HepG2 (cell line): ENCODE results near the gene AKAP1. TPM values are rescaled to one million over a fixed set of nuclear protein-coding genes. Genes with fewer than 3 reads are reported as not detected.
A peak's percentile ranks its signal among the peaks of the same experiment; 100 is the strongest.

Experiments used
- ATAC-seq: fragments of 200-7000 bp; cut with Tn5 transposase; 3 replicates; pipeline ENCODE4 v1.9.1; 2020; ENCODE audit warnings: mild to moderate bottlenecking, moderate library complexity
- BruUV-seq: library from RNA; stranded (reverse); fragments of 400-500 nt; replicated peaks from 2 replicates; lab custom pipeline; 2021; lab: Mats Ljungman, UMichigan
- CTCF ChIA-PET: fragments of 300-600 bp; formaldehyde crosslinking; extraction: SDS; loops from one replicate; lab custom pipeline; 2021; ENCODE audit warnings: low total read pairs, inconsistent platforms, low intra/inter-chr PET ratio; lab: Yijun Ruan, JAX
- POLR2A ChIA-PET: fragments of 350-600 bp; sonication (Branson Sonifier 250); formaldehyde crosslinking; loops from one replicate; lab custom pipeline; 2020; ENCODE audit warnings: antibody characterized with exemption, inconsistent platforms; lab: Yijun Ruan, JAX
- DNase-seq: peaks from one replicate; pipeline ENCODE4 v3.0.0-alpha.2; 2015; ENCODE audit warnings: low spot score
- FAIRE-seq: peaks from 3 replicates; lab custom pipeline; 2011; peaks lifted over from hg19 to GRCh38; lab: Jason Lieb, UNC
- H2AFZ ChIP-seq: one replicate; pipeline ENCODE4 v1.6.1; 2011; ENCODE audit warnings: low read length, inconsistent platforms
- H3K27ac ChIP-seq: fragments of 300-600 bp; 3 replicates; pipeline ENCODE4 v1.8.0; 2011; ENCODE audit warnings: mixed run types, mild to moderate bottlenecking, mixed read lengths, low read length, inconsistent platforms; ENCODE audit not compliant: insufficient read depth; ENCODE audit errors: extremely low read length
- H3K27me3 ChIP-seq, 2 experiments: fragments of 200-600 bp in 1 of 2; 2 replicates in 1 of 2; 3 replicates in 1 of 2; pipeline versions ENCODE4 v1.6.0 to v1.8.0; 2011; ENCODE audit warnings: low read length in 2 of 2, mild to moderate bottlenecking in 2 of 2, moderate library complexity in 2 of 2, inconsistent platforms in 1 of 2; ENCODE audit not compliant: insufficient read depth in 2 of 2, control insufficient read depth in 1 of 2
- H3K36me3 ChIP-seq, 2 experiments: fragments of 200-600 bp in 1 of 2; replicated peaks in 1 of 2; 2 replicates in 1 of 2; 3 replicates in 1 of 2; pipeline versions ENCODE4 v1.5.1 to v1.8.0; 2011; ENCODE audit warnings: low read length in 2 of 2, inconsistent platforms in 1 of 2; ENCODE audit not compliant: insufficient read depth in 2 of 2, control insufficient read depth in 1 of 2
- H3K4me1 ChIP-seq: 2 replicates; pipeline ENCODE4 v1.5.1; 2012; ENCODE audit warnings: low read length, inconsistent platforms; ENCODE audit not compliant: insufficient read depth
- H3K4me2 ChIP-seq: 2 replicates; pipeline ENCODE4 v1.6.0; 2011; ENCODE audit warnings: low read depth, low read length, inconsistent platforms
- H3K4me3 ChIP-seq, 3 experiments: fragments of 200-600 bp in 1 of 3; sonication (generic), shearing (Covaris generic) in 1 of 3; replicated peaks in 1 of 3; 2 replicates each; pipeline ENCODE4 v1.5.1; 2011 to 2016; ENCODE audit warnings: low read length in 3 of 3, inconsistent platforms in 2 of 3, low read depth in 2 of 3, mild to moderate bottlenecking in 2 of 3, control low read depth in 1 of 3, mixed read lengths in 1 of 3; ENCODE audit not compliant: insufficient read depth in 1 of 3
- H3K79me2 ChIP-seq: one replicate; pipeline ENCODE4 v1.6.1; 2011; ENCODE audit warnings: low read length, inconsistent platforms; ENCODE audit not compliant: insufficient read depth
- H3K9ac ChIP-seq: 2 replicates; pipeline ENCODE4 v1.6.0; 2011; ENCODE audit warnings: mild to moderate bottlenecking, low read depth, low read length, inconsistent platforms; ENCODE audit not compliant: insufficient read depth
- H3K9me3 ChIP-seq: 2 replicates; pipeline ENCODE4 v1.5.1; 2012; ENCODE audit warnings: mild to moderate bottlenecking, low read length
- H4K20me1 ChIP-seq: 2 replicates; pipeline ENCODE4 v1.6.0; 2011; ENCODE audit warnings: inconsistent platforms, mild to moderate bottlenecking, low read length, moderate library complexity; ENCODE audit not compliant: insufficient read depth
- ERF ChIP-seq: IDR thresholded peaks from 2 replicates; pipeline ENCODE4 v1.6.1; 2018; ENCODE audit warnings: missing biosample characterization, missing genetic modification reagents
- KMT2B ChIP-seq: IDR thresholded peaks from 2 replicates; pipeline ENCODE4 v1.6.1; 2016; ENCODE audit warnings: missing genetic modification reagents, missing compliant biosample characterization
- U2AF2 ChIP-seq: fragments of 200-400 bp; formaldehyde crosslinking; IDR thresholded peaks from 2 replicates; pipeline ENCODE4 v1.6.1; 2017; ENCODE audit warnings: low read depth, mild to moderate bottlenecking, low read length
- ZNF776 ChIP-seq: sonication (generic); formaldehyde crosslinking; IDR thresholded peaks from 2 replicates; pipeline ENCODE4 v1.4.0; 2020; ENCODE audit warnings: mild to moderate bottlenecking, missing genetic modification reagents
- WGBS: methylation state at CpG from one replicate; pipeline ENCODE4 v1.1.6; 2017; ENCODE audit warnings: low lambda C conversion rate; 5-methylcytosine and 5-hydroxymethylcytosine counted together
- in situ Hi-C: cut with HindIII; loops from 2 replicates; pipeline ENCODE4 v1.10.0; 2017; ENCODE audit warnings: low pct_unique_long_range_greater_than_20kb; ENCODE audit not compliant: extremely low pct_ligation_motif_present
- intact Hi-C: fragments of 100-400 bp; cut with micrococcal nuclease; formaldehyde crosslinking; loops from one replicate; pipeline ENCODE4 v1.10.0; 2022; ENCODE audit not compliant: unreplicated experiment
- polyA plus RNA-seq, 8 experiments: library from polyadenylated mRNA; depleted of rRNA in 3 of 8; stranded (reverse) in 7 of 8; unstranded in 1 of 8; fragments of >200 nt; fragmentation: Illumina TruSeq in 4 of 8; extraction: Trizol in 4 of 8; gene quantifications; 2 replicates each; pipeline versions ENCODE4 v1.2.1 to v1.2.3, GENCODE V29; 2011 to 2016; ENCODE audit warnings: low read depth in 4 of 8, missing spikeins in 1 of 8, mixed read lengths in 1 of 8; ENCODE audit not compliant: insufficient read depth in 1 of 8
- total RNA-seq, 5 experiments: library from RNA; depleted of rRNA; stranded (reverse); fragments of >200 nt; fragmentation: Illumina TruSeq; extraction: Trizol; gene quantifications; 2 replicates each; pipeline ENCODE4 v1.2.3, GENCODE V29; 2016; ENCODE audit warnings: low read depth in 1 of 5
- TF ChIP-seq, protein P1 (sequence below): sonication (generic); formaldehyde crosslinking; IDR thresholded peaks from 2 replicates; pipeline ENCODE4 v1.4.0; 2020; ENCODE audit warnings: mild to moderate bottlenecking, missing genetic modification reagents
- TF ChIP-seq, protein P2 (sequence below): fragments of 450-650 bp; IDR thresholded peaks from 2 replicates; pipeline ENCODE4 v1.6.1; 2017; ENCODE audit warnings: mild to moderate bottlenecking

AKAP1 gene
- total and polyA plus RNA-seq, 2 of the 13 experiments (the other 11 are each of a cell fraction or from before 2014, with no cell fraction given), result 101 to 131 TPM

DNA sequence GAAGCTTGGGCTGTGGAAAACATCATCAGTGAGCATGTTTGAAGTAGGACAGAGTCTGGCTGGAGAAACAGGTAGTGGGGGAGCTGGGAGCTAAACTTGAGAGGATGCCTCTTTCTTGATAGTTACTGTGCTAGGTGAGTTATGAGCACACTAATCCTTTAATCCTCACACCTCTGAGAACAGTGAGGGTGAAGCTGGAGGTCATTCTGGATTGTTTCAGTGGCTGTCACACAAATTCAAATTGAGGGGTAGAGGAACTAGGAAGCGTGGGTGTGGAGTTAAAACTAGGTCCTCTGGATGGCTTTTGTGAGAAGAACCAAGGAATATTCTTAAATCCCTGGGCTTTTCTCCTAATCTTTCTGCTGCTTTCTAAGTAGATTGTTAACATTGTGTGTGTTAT lies 3.3 kb downstream of the AKAP1 start:
- H3K79me2 ChIP-seq, result peaks cover 73% of the 10 kb centered on the region
- H3K4me2 ChIP-seq, result peak overlapping the region; percentile 87
- H3K9ac ChIP-seq, result no peak overlapping the region; the same call in 1 of the 2 replicates
- H3K27me3 ChIP-seq, result no peaks in the 10 kb centered on the region; a peak in 1 of 5 replicates
- no peaks in the 10 kb centered on the region for H3K9me3 ChIP-seq
- TF ChIP-seq ZNF776, result no peak
- no peak for TF ChIP-seq U2AF2
- TF ChIP-seq, protein P1, sequence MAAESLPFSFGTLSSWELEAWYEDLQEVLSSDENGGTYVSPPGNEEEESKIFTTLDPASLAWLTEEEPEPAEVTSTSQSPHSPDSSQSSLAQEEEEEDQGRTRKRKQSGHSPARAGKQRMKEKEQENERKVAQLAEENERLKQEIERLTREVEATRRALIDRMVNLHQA (CRISPR knock-in tag), result no peak
- no peak for TF ChIP-seq KMT2B (CRISPR knock-in tag)
- TF ChIP-seq ERF (CRISPR knock-in tag), result no peak
- peaks cover 65% of the 10 kb centered on the region for H4K20me1 ChIP-seq
- ATAC-seq, result no peak
- no peak overlapping the region for H2AFZ ChIP-seq
- peaks cover 2 to 21% of the 10 kb centered on the region in 2 experiments; a peak in 2 of 5 replicates for H3K36me3 ChIP-seq
- CTCF ChIA-PET, result no interaction called here
- no TSS peak for BruUV-seq
- in situ Hi-C loops (no loop called here), intact Hi-C loops (loop anchor here (5.0 kb wide), 2 partner anchors 34 to 111 kb away; partner anchors contain the start of gene SCPEP1)
- POLR2A ChIA-PET, result interaction anchor here (1.2 to 5.8 kb wide), 2 partner anchors 8 to 18 kb away, joined by 5 to 82 read pairs; no protein-coding TSS in a partner anchor
- H3K4me1 ChIP-seq, result peaks cover 77% of the 10 kb centered on the region
- no peak for FAIRE-seq
- WGBS, result 95% methylated on average over 1 of the region's 1 CpG
- no peak for DNase-seq
- no peak overlapping the region; a peak in 1 of 6 replicates for H3K4me3 ChIP-seq
- H3K27ac ChIP-seq, result no peak overlapping the region

DNA sequence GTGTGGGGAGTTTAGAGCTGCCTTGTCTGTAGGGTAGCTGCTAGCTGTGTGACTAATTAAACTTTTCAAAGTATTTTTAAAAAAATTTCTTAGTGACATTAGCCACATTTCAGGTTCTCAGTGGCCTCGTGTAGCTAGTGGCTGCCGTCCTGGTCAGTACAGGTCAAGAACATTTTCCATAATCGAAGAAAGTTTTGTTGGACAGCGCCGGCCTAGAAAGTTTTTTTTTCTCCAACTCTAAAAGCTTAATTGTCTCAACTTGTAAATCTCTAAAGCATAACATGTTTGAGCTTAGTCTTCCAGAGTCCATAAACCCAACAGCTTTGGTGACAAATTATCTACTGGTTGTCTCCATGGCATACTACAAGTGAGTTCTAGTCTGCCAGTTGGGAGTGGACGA lies 4.3 kb downstream of the AKAP1 start:
- no TSS peak for BruUV-seq
- Histone ChIP-seq H2AFZ (no peak overlapping the region), H3K9me3 (no peaks in the 10 kb centered on the region), H3K36me3 (peaks cover 2 to 23% of the 10 kb centered on the region in 2 experiments; a peak in 2 of 5 replicates), H3K79me2 (peaks cover 84% of the 10 kb centered on the region), H3K4me1 (peaks cover 68% of the 10 kb centered on the region), H3K4me3 (no peak overlapping the region), H4K20me1 (peaks cover 74% of the 10 kb centered on the region), H3K9ac (no peak overlapping the region), H3K27ac (peak overlapping the region; percentile 5), H3K27me3 (no peaks in the 10 kb centered on the region; a peak in 1 of 5 replicates), H3K4me2 (peak overlapping the region; percentile 87)
- in situ Hi-C loops, result no loop called here
- ChIA-PET POLR2A (interaction anchor here (5.8 kb wide), 1 partner anchor 17 kb away, joined by 82 read pairs; no protein-coding TSS in a partner anchor), CTCF (no interaction called here)
- ATAC-seq (no peak), FAIRE-seq (no peak), DNase-seq (no peak)
- 88% methylated on average over 6 of the region's 6 CpGs for WGBS
- intact Hi-C loops, result loop anchor here (5.0 kb wide), 2 partner anchors 33 to 112 kb away; partner anchors contain the start of gene SCPEP1
- TF ChIP-seq, protein P2, sequence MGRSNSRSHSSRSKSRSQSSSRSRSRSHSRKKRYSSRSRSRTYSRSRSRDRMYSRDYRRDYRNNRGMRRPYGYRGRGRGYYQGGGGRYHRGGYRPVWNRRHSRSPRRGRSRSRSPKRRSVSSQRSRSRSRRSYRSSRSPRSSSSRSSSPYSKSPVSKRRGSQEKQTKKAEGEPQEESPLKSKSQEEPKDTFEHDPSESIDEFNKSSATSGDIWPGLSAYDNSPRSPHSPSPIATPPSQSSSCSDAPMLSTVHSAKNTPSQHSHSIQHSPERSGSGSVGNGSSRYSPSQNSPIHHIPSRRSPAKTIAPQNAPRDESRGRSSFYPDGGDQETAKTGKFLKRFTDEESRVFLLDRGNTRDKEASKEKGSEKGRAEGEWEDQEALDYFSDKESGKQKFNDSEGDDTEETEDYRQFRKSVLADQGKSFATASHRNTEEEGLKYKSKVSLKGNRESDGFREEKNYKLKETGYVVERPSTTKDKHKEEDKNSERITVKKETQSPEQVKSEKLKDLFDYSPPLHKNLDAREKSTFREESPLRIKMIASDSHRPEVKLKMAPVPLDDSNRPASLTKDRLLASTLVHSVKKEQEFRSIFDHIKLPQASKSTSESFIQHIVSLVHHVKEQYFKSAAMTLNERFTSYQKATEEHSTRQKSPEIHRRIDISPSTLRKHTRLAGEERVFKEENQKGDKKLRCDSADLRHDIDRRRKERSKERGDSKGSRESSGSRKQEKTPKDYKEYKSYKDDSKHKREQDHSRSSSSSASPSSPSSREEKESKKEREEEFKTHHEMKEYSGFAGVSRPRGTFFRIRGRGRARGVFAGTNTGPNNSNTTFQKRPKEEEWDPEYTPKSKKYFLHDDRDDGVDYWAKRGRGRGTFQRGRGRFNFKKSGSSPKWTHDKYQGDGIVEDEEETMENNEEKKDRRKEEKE, result no peak
